HG03378 (cell line): ENCODE data around the gene FBXW7.

Experiments used
- ATAC-seq: cut with Tn5 transposase; IDR thresholded peaks from one replicate; pipeline ENCODE4 v1.9.1; 2021; ENCODE audit warnings: mild to moderate bottlenecking, moderate library complexity; ENCODE audit not compliant: unreplicated experiment

Gene FBXW7

DNA sequence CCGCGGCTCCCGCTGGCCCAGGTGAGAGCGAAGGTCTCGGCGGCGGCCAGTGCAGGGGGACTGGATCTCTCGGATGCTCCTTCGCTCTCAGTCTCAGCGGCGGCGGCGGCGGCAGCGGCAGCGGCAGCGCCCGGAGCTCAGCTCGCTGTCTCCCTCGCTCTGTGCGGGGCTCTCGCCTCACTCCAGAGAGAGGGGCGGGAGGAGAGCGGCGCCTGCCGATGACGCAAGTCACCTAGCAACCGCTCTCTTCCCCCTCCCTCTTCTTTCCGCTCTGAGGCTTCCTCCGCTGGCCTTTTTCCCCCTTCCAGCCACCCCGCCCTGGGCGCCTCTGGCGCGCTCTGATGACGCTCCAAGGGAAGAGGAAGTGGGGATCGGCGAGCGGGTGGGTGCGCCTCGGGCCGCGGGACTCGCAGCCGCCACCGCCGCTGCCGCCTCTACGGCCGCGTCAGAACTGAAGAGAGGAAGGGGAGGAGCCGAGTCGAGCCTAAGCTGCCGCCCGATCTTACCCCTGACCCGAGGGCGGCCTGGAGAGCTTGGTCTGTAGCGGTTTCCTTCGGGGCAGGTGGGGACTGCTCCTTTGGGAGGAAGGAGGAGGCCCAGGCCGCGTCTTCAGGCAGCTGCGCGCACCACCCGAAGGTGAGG, at the start of gene FBXW7:
TSS of gene FBXW7 (minus strand) at position 190 of the 642 bp plus-strand sequence. CDS start 124,289 bp downstream, outside the sequence.
- ATAC-seq, result peak; percentile 74

DNA sequence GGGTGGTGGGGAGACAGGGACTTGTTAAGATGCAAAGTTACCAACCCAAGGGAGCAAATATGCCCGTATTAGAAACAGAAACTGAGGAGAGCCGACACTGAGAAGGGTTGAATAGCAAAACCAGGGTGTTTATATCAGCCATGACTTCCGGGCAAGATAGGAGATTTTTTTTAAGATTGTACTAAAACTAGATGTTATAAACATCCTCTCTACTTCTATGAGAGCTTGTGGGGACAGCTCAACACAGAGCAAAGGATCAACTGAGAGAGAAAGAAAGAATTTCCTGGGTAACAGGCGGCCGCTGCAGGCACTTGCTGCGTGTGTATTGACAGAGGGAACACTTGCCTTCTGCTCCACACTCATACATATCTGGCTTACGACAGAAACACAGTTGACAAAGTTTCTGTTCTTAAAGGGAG, 49.1 kb upstream of the FBXW7 start:
- ATAC-seq, result peak; percentile 62

- no peak for ATAC-seq
These were observed 45.8 kb upstream of the FBXW7 start for GRCh38 chr4:152581536-152582160.

GRCh38 chr4:152579916-152580315, 44.0 kb upstream of the FBXW7 start:
- no peak for ATAC-seq

- ATAC-seq, result no peak
These were observed 43.3 kb upstream of the FBXW7 start for GRCh38 chr4:152579107-152579764.

GRCh38 chr4:152578670-152579069, 42.8 kb upstream of the FBXW7 start:
- no peak for ATAC-seq

DNA sequence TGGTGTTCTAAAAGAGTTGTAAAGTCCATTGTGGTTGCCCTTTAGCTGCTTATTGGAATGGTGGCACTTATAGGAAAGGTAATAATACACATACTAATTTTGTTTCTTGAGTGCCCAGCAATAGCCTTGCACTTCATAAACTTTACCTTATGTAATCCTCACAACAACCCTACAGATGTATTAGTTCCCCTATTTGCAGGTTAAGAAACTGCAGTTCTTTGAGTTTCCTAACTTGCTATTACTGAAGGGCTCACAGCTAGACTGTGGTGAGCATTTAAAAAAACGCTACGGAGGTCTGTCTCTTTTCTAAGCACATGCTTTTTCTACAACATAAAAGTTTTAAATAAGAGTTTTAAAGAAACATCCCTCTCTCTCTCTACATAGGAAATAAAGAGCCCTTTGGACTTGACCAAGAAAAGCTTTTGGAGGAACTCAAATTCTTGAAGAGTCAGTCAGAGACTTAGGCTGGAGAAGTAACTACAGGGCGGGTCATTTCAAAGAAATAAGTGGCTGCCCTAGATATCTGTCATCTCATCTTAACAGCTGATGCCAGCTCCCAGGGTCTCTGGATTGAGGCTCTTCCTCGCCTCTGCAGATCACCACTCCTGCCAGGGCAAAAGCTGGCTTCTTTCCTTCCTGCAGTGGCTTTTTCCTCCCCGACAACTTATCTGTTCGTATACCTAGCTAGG, 42.0 kb upstream of the FBXW7 start:
- no peak for ATAC-seq

- no peak for ATAC-seq
These were observed 39.6 kb upstream of the FBXW7 start for GRCh38 chr4:152575533-152575932.

GRCh38 chr4:152573861-152574260, 38.0 kb upstream of the FBXW7 start:
- no peak for ATAC-seq

DNA sequence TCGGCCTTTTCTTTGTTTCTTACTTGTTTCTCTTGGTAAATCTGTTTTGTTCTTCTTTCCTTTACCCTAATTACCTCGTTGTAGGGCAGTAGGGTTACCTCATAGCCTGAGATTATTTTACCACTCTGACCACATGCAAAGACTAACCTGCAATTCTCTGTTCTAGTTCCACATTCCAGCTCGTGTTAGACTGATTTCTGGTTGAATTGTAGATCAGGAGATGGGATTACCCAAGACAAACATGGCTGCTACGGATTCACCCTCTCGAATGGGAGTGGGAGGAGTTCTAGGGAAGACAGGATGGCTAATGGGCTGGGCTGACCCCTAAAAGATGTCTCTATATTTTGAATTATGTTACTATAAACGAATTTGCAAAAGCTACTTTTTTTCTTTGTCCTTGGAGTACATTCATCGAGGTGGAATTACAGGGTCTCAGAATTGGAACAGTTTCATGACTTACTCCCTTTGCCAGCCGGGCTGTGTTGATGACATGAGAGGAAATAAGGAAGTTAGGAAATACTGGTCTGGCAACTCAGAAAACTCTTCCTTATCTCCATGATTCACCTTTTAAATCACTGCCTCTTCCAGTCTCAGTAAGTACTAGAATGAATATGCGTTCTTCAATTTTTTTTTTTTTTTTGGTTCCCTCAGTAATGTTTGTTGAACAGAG, 36.7 kb upstream of the FBXW7 start:
- ATAC-seq, result peak; percentile 76

DNA sequence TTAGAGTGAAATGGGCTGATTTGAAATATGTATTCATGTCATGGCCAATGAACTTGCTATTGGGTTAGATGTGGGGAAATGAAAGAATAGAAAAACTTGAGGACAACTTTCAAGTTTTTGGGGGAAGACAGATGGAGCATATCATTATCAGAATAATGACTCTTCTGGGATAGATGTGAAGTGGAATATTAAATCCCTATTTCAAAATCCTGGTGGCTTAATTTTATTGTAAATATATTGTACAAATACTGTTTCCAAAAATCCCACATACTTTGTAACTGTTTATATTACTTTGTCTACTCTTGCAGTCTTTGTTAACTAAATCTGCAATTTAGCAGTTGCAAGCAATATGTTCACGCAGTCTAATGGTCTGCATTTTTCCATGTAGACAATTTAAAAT, 35.9 kb upstream of the FBXW7 start:
- ATAC-seq, result no peak

GRCh38 chr4:152571296-152571695, 35.4 kb upstream of the FBXW7 start:
- ATAC-seq, result no peak

- ATAC-seq, result no peak
These were observed 29.4 kb upstream of the FBXW7 start for GRCh38 chr4:152565333-152565732.

DNA sequence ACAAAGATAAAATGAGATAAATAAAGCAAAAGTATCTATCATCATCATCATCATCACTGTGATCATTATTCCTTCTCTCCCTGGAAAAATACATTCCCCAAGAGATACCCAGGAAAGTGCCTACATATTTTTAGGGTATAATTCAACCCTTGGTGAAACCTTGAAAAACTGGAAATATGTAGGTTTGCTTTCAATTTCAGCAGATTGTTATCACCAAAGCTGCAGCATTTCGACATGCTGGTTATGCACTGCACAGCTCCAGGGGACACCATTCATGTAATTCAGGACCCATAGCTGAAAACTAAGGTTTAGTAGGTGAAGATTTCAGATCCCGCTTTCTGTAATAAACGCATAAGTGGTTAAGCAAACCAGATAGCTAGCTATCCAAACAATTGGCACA, 28.4 kb upstream of the FBXW7 start:
- ATAC-seq, result no peak

DNA sequence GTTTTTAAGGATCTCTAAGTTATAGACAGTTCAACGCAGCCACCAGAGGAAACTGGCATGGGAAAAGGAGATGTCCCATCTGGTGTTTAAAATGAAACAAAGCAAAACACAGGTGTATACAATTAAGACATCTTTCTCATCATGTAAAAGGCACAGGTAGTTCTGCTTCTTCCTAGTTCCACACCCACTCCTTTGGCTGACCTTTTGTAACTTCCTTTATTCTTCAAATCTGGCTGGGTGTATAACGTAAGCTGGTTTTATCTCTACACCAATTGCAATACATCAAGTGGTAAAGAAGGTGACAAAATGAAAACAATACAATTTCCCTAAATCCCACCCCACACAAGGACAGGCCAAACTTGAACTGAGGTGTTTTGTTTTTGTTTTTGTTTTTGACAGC, 27.3 kb upstream of the FBXW7 start:
- ATAC-seq, result no peak

DNA sequence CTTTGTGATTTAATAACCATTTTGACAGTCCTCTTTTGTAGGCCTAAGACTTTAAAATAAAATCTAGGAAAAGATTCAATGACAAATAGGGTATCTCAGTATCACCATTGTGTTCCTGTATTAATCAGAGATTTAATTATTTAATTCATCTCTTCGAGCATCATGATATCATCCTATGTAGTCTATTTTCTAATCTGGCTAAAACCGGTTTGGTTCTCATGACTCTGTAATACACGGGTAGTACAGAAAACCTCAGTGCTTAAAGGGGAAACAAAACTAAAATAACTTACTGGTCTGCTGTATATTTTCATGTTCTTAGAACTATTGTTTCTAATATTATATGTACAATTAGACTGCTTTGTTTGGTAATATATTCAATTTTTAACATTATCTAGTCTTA, 23.7 kb upstream of the FBXW7 start:
- ATAC-seq, result peak; percentile 45

DNA sequence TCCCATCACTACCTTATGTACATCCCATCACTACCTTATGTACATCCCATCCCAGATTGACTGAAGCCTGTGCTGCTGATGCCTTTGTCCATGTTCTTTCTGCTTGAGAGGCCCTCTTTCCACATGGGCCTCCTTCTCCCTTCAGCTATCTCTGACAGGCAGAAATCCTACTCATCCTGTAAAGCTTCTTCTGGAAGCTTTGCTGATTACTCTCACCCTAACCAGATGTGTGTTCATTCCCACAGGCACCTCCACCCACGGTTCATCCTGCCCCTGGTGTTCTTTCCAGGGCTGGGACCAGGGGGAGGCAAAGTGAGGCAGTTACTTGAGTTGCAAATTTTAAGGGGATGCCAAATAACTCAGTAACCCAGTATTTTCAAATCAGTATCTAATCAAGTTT, 22.5 kb upstream of the FBXW7 start:
- ATAC-seq, result no peak

DNA sequence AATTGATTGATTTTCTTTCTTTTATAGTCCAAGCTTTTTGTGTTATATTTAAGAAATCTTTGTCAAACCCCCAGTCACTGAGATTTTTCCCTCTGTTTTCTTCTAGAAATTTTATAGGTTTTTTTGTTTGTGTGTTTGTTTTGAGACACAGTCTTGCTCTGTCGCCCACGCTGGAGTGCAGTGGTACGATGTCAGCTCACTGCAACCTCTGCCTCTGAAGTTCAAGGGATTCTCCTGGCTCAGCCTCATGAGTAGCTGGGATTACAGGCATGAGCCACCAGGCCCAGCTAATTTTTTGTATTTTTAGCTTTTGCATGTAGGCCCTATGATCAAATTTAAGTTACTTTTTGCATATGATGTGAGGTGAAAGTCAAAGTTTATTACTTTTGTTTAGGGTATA, 20.9 kb upstream of the FBXW7 start:
- no peak for ATAC-seq

DNA sequence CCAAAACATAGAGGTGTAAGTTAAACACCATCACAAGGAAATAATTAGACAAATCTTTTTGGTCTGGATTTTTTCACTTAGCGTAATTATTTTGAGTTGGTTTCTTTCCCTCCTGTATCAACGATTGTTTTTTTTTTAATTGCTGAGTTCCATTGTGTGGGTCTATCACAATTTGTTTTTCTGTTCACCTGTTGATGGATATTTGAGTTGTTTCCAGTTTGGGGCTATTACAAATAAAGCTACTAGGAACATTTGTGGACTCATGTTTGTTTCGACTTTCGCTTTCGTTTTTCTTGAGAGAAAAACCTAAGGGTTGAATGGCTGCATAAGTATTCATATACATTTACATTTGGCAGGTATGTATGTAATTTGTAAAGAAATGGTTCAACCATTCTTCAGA, 20.4 kb upstream of the FBXW7 start:
- no peak for ATAC-seq

- no peak for ATAC-seq
These were observed 18.9 kb upstream of the FBXW7 start for GRCh38 chr4:152554742-152555141.

DNA sequence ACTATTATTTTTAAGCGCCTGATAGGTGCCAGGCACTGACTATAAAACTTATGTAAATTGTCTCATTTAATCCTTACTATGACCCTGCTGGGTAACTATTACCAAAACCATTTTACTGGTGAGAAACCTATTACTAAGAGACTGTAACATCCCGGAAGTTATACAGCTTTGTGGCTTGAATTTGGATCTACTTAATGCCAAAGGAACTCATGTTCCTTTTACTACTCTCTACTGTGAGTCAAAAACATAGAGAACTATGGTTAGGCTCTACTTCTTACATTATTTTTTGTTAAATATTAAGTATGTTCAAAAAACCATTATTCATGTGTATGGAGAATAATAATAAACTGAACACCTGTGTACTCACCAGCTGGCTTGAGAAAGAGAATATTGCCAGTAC, 14.8 kb upstream of the FBXW7 start:
- peak; percentile 32 for ATAC-seq
